AG04450 (cell line): ENCODE data around the gene MRGPRG. TPM values are rescaled to one million over a fixed set of nuclear protein-coding genes. Genes with fewer than 3 reads are reported as not detected.

Experiments used
- CTCF ChIA-PET: fragments of 300-600, 350-600 bp; formaldehyde crosslinking; extraction: SDS; loops from one replicate; lab custom pipeline; 2022; ENCODE audit warnings: antibody characterized with exemption, inconsistent platforms; lab: Charles Lee
- POLR2A ChIA-PET: fragments of 350-600 bp; formaldehyde crosslinking; extraction: SDS; loops from one replicate; lab custom pipeline; 2021; ENCODE audit warnings: antibody characterized with exemption, inconsistent platforms; lab: Yijun Ruan, JAX
- DNase-seq: peaks from one replicate; pipeline ENCODE4 v3.0.0-alpha.2; 2011; ENCODE audit warnings: low read depth, low spot score
- H3K27ac ChIP-seq: one replicate; pipeline ENCODE4 v1.5.1; 2012; ENCODE audit warnings: low read depth, low read length, control low read depth
- H3K27me3 ChIP-seq: one replicate; pipeline ENCODE4 v1.6.0; 2012; ENCODE audit warnings: low read length; ENCODE audit not compliant: control insufficient read depth, insufficient read depth
- H3K4me3 ChIP-seq: 2 replicates; pipeline ENCODE4 v1.5.1; 2011; ENCODE audit warnings: mild to moderate bottlenecking, low read depth, low read length, control low read depth
- H3K9me3 ChIP-seq: 2 replicates; pipeline ENCODE4 v1.5.1; 2012; ENCODE audit warnings: low read length; ENCODE audit not compliant: control insufficient read depth, insufficient read depth
- polyA plus RNA-seq: library from polyadenylated mRNA; depleted of rRNA; stranded (reverse); fragments of >200 nt; gene quantifications from 2 replicates; pipeline ENCODE4 v1.2.3, GENCODE V29; 2011
- TF ChIP-seq, protein P1 (sequence below): IDR thresholded peaks from 2 replicates; pipeline ENCODE4 v1.5.1; 2011; ENCODE audit warnings: low read depth, low read length, control low read depth, inconsistent platforms

The MRGPRG gene
- polyA plus RNA-seq, 1 experiment, result not detected

GRCh38 chr11:3205261-3206155, 13.1 kb downstream of the MRGPRG start:
- ChIA-PET POLR2A (no interaction called here), CTCF (no interaction called here)
- no peaks in the 10 kb centered on the region; the same call in 1 of the 2 replicates for H3K9me3 ChIP-seq
- DNase-seq, result no peak
- H3K27ac ChIP-seq, result no peak overlapping the region
- TF ChIP-seq, protein P1, sequence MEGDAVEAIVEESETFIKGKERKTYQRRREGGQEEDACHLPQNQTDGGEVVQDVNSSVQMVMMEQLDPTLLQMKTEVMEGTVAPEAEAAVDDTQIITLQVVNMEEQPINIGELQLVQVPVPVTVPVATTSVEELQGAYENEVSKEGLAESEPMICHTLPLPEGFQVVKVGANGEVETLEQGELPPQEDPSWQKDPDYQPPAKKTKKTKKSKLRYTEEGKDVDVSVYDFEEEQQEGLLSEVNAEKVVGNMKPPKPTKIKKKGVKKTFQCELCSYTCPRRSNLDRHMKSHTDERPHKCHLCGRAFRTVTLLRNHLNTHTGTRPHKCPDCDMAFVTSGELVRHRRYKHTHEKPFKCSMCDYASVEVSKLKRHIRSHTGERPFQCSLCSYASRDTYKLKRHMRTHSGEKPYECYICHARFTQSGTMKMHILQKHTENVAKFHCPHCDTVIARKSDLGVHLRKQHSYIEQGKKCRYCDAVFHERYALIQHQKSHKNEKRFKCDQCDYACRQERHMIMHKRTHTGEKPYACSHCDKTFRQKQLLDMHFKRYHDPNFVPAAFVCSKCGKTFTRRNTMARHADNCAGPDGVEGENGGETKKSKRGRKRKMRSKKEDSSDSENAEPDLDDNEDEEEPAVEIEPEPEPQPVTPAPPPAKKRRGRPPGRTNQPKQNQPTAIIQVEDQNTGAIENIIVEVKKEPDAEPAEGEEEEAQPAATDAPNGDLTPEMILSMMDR, result no peak
- peaks cover 60% of the 10 kb centered on the region for H3K27me3 ChIP-seq
- H3K4me3 ChIP-seq, result no peak overlapping the region

DNA sequence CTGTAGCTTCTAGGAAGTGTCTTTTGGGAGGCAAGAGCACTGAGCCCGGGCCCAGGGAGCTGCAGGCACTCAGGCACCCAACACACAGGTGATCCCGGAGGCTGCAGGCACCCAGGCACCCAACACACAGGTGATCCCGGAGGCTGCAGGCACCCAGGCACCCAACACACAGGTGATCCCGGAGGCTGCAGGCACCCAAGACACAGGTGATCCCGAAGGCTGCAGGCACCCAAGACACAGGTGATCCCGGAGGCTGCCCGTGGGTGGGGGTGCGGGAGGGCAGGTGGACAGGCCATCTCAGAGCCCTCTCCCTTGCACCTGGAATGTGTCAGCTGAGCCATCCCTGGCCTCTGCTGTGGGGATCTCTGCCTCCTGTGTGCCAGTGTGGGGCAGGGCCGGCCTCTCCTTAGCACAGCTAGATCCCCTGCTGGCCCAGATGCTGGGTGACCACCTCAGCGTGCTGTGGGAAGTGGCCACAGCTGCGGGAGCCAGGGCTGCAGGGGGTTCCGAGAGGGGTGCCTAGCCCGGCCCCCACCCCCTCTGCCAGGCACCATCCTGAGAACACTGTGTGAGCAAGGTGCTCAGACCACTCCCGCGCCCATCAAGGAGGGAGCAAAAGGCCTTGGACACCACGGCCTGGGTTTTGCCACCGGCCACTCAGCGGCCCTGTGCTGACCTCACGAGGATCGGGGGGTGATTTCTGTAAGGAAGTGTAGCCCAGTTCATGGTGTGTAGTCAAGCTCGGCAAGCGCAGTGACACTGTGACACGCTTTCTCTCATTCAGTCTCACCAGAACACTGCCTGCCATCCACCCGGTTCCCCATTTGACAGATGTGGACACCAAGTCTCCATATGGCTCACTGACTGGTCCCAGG, 14.2 kb downstream of the MRGPRG start:
- TF ChIP-seq, protein P1, result no peak
- no peak overlapping the region for H3K4me3 ChIP-seq
- H3K27ac ChIP-seq, result no peak overlapping the region
- no peak for DNase-seq
- POLR2A ChIA-PET, result no interaction called here
- H3K27me3 ChIP-seq, result peaks cover 69% of the 10 kb centered on the region
- no peaks in the 10 kb centered on the region; the same call in 1 of the 2 replicates for H3K9me3 ChIP-seq
- CTCF ChIA-PET, result interaction anchor here (0.6 kb wide), 1 partner anchor 213 kb away, joined by 3 read pairs; no protein-coding TSS in a partner anchor

GRCh38 chr11:3203221-3204043, 15.2 kb downstream of the MRGPRG start:
- no peak overlapping the region for H3K4me3 ChIP-seq
- H3K9me3 ChIP-seq, result no peaks in the 10 kb centered on the region; the same call in 1 of the 2 replicates
- H3K27me3 ChIP-seq, result peaks cover 65% of the 10 kb centered on the region
- no peak overlapping the region for H3K27ac ChIP-seq
- TF ChIP-seq, protein P1, result no peak
- ChIA-PET CTCF (no interaction called here), POLR2A (no interaction called here)
- no peak for DNase-seq

- TF ChIP-seq, protein P1, result no peak
- Histone ChIP-seq H3K4me3 (no peak overlapping the region), H3K27ac (no peak overlapping the region), H3K9me3 (no peaks in the 10 kb centered on the region), H3K27me3 (peaks cover 68% of the 10 kb centered on the region)
- no peak for DNase-seq
- CTCF ChIA-PET, result no interaction called here
- POLR2A ChIA-PET, result no interaction called here
Observed at GRCh38 chr11:3202759-3203158, 15.9 kb downstream of the MRGPRG start.
